Mucosa of stomach (tissue), 1 donor: ENCODE data around the gene TFAP2E.

Experiments
- H3K27me3 ChIP-seq: one replicate; pipeline ENCODE4 v1.7.0; 2013; ENCODE audit warnings: mild to moderate bottlenecking, low read length; ENCODE audit not compliant: control insufficient read depth, insufficient read depth
- H3K36me3 ChIP-seq: one replicate; pipeline ENCODE4 v1.7.0; 2013; ENCODE audit warnings: low read length; ENCODE audit not compliant: control insufficient read depth, insufficient read depth
- H3K4me1 ChIP-seq: one replicate; pipeline ENCODE4 v1.7.0; 2013; ENCODE audit warnings: mild to moderate bottlenecking, low read length; ENCODE audit not compliant: control insufficient read depth, insufficient read depth
- H3K4me3 ChIP-seq: one replicate; pipeline ENCODE4 v1.7.0; 2013; ENCODE audit warnings: low read length
- H3K9ac ChIP-seq: one replicate; pipeline ENCODE4 v1.7.0; 2013; ENCODE audit warnings: mild to moderate bottlenecking, low read length, moderate library complexity
- H3K9me3 ChIP-seq: one replicate; pipeline ENCODE4 v1.7.0; 2013; ENCODE audit warnings: mild to moderate bottlenecking, low read length, moderate library complexity; ENCODE audit not compliant: control insufficient read depth
- donor health status: Pancreatic carcinoma.

TFAP2E gene

GRCh38 chr1:35558374-35559316 lies 14.5 kb upstream of the TFAP2E start:
- no peaks in the 10 kb centered on the region for H3K36me3 ChIP-seq
- H3K9me3 ChIP-seq: no peaks in the 10 kb centered on the region
- peaks cover 47% of the 10 kb centered on the region for H3K4me1 ChIP-seq
- peak overlapping the region; percentile 80 for H3K4me3 ChIP-seq
- peak overlapping the region; percentile 85 for H3K9ac ChIP-seq
- no peaks in the 10 kb centered on the region for H3K27me3 ChIP-seq

DNA sequence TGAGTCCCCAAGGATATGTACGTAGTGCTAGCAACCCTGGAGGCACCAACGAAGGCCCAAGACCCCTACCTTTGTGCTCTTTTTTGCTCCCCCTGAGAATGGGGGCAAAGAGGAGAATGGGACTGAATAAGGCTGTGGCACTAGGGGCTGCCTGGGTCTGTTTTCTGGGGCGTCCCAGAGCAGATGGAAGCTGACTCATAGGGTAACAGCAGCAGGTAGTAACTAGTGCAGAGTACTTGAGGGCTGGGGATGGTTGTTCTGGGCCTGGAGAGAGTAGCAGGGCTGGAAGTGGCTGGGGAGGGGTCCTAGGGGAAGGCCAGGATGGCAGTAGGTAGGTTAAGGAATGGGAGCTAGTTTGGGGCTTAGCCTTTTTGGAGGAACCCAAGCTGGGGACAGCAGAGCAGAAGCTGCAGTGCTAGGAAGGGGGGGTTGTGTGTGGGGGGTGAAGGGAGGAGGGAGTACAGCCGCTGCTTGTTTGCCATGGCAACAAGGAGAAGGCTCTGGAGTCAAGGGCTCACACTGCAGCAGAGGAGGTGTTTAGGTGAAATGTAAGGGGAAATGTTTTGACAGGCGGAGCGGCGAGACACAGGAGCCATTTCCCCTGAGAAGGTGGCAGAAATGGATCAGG lies 13.7 kb upstream of the TFAP2E start:
- Histone ChIP-seq H3K9ac (no peak overlapping the region), H3K4me3 (no peak overlapping the region)

GRCh38 chr1:35560256-35561225 lies 12.6 kb upstream of the TFAP2E start:
- no peak overlapping the region for H3K4me3 ChIP-seq
- no peaks in the 10 kb centered on the region for H3K27me3 ChIP-seq
- peaks cover 28% of the 10 kb centered on the region for H3K4me1 ChIP-seq
- no peaks in the 10 kb centered on the region for H3K36me3 ChIP-seq
- H3K9me3 ChIP-seq: no peaks in the 10 kb centered on the region
- H3K9ac ChIP-seq: no peak overlapping the region

More for the DNA sequence above, 13.7 kb upstream of the TFAP2E start:
- Histone ChIP-seq H3K27me3 (no peaks in the 10 kb centered on the region), H3K9me3 (no peaks in the 10 kb centered on the region), H3K4me1 (peaks cover 39% of the 10 kb centered on the region), H3K36me3 (no peaks in the 10 kb centered on the region)

- Histone ChIP-seq H3K9me3 (no peaks in the 10 kb centered on the region), H3K4me3 (no peak overlapping the region), H3K9ac (no peak overlapping the region), H3K4me1 (peaks cover 23% of the 10 kb centered on the region), H3K36me3 (no peaks in the 10 kb centered on the region), H3K27me3 (no peaks in the 10 kb centered on the region)
These were observed 11.7 kb upstream of the TFAP2E start for GRCh38 chr1:35561297-35561971.

- Histone ChIP-seq H3K4me1 (peaks cover 23% of the 10 kb centered on the region), H3K4me3 (no peak overlapping the region), H3K36me3 (no peaks in the 10 kb centered on the region), H3K9me3 (no peaks in the 10 kb centered on the region), H3K27me3 (no peaks in the 10 kb centered on the region), H3K9ac (no peak overlapping the region)
These were observed 11.0 kb upstream of the TFAP2E start for GRCh38 chr1:35561972-35562680.

DNA sequence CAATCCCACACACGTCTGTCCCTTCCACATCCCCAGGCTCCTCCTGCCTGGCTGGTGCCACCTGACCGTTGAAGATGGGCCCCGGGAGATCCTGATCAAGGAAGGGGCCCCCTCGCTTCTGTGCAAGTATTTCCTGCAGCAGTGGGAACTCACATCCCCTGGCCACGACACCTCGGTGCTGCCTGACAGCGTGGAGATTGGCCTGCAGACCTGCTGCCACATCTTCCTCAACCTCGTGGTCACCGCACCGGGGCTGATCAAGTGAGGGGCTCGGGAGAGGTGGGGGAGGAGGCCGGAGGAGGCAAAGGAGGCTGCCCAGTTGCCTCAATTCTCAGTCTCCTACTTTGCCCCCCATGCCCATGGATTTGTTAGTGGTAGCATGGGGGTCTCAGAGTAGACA lies 9.9 kb upstream of the TFAP2E start:
- Histone ChIP-seq H3K4me3 (no peak overlapping the region), H3K9me3 (no peaks in the 10 kb centered on the region), H3K27me3 (no peaks in the 10 kb centered on the region), H3K36me3 (no peaks in the 10 kb centered on the region), H3K9ac (no peak overlapping the region), H3K4me1 (peaks cover 19% of the 10 kb centered on the region)

- peaks cover 12% of the 10 kb centered on the region for H3K4me1 ChIP-seq
- no peaks in the 10 kb centered on the region for H3K9me3 ChIP-seq
- H3K9ac ChIP-seq: no peak overlapping the region
- no peak overlapping the region for H3K4me3 ChIP-seq
- H3K27me3 ChIP-seq: no peaks in the 10 kb centered on the region
- H3K36me3 ChIP-seq: no peaks in the 10 kb centered on the region
These were observed 8.9 kb upstream of the TFAP2E start for GRCh38 chr1:35564037-35564883.

- Histone ChIP-seq H3K4me1 (peaks cover 12% of the 10 kb centered on the region), H3K4me3 (no peak overlapping the region), H3K9ac (no peak overlapping the region), H3K9me3 (no peaks in the 10 kb centered on the region), H3K27me3 (no peaks in the 10 kb centered on the region), H3K36me3 (no peaks in the 10 kb centered on the region)
These were observed 8.0 kb upstream of the TFAP2E start for GRCh38 chr1:35564884-35565741.

DNA sequence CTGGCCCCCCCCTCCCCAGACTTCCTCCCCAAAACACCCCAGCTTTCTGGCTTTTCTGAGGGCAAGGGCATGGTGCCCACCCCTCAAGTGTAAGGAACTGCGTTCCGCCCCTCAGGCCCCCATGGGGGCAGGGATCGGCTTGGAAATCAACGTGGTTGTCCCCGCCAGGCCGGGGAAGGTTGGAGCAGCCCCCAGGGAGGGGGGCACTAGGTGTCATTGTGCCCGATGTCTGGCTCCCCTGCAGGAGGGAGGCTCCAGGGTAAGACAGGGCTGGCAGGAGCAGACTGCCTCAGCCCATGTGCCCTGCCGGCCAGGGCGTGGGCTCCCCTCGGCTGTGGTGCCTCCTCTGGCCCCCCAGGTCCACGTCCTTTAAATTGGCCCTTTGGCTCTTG lies 7.4 kb upstream of the TFAP2E start:
- H3K36me3 ChIP-seq: no peaks in the 10 kb centered on the region
- peaks cover 6% of the 10 kb centered on the region for H3K4me1 ChIP-seq
- no peak overlapping the region for H3K4me3 ChIP-seq
- H3K27me3 ChIP-seq: no peaks in the 10 kb centered on the region
- no peaks in the 10 kb centered on the region for H3K9me3 ChIP-seq
- no peak overlapping the region for H3K9ac ChIP-seq
